ENCODE results near the gene THOC2. TPM values are rescaled to one million over a fixed set of nuclear protein-coding genes. Genes with fewer than 3 reads are reported as not detected.

Gene THOC2
- polyA plus RNA-seq, 3 donors = 12.5 to 44.7 (median 21.4) TPM

- Mint-ChIP-seq H3K4me3 (no peak overlapping the region), H3K4me1 (peaks cover 17% of the 10 kb centered on the region), H3K36me3 (no peaks in the 10 kb centered on the region), H3K27ac (no peak overlapping the region), H3K9me3 (peaks cover 0 to 2% (median 0%) of the 10 kb centered on the region in 7 donors), H3K27me3 (ENCODE audit: low read depth in 3 of 3) (peaks cover 0 to 2% (median 0%) of the 10 kb centered on the region in 3 donors)
- intact Hi-C loops (cut with micrococcal nuclease) = no loop called here
- Histone ChIP-seq H3K9ac (ENCODE audit: insufficient read depth, low read length, poor library complexity, severe bottlenecking) (no peak overlapping the region), H3K27me3 (ENCODE audit: control insufficient read depth in 2 of 2, insufficient read depth in 2 of 2, low read length in 2 of 2) (no peaks in the 10 kb centered on the region), H3K27ac (ENCODE audit: low read depth in 1 of 2, low read length in 2 of 2) (no peak overlapping the region), H3K4me1 (ENCODE audit: control insufficient read depth in 1 of 2, insufficient read depth in 2 of 2, low read length in 2 of 2) (peaks cover 10 to 11% of the 10 kb centered on the region in 2 donors), H4K20me1 (ENCODE audit: insufficient read depth, low read length) (no peaks in the 10 kb centered on the region), H3K36me3 (replicated peaks in 1 of 2; ENCODE audit: control insufficient read depth in 1 of 2, insufficient read depth in 2 of 2, low read length in 2 of 2) (no peaks in the 10 kb centered on the region), H3K4me3 (replicated peaks in 1 of 3; ENCODE audit: low read depth in 2 of 3, low read length in 3 of 3) (no peak overlapping the region), H2AFZ (ENCODE audit: insufficient read depth, low read depth, low read length, poor library complexity, severe bottlenecking) (no peak overlapping the region), H3K9me3 (replicated peaks in 1 of 2; ENCODE audit: control insufficient read depth in 1 of 2, insufficient read depth in 1 of 2, low read length in 2 of 2) (no peaks in the 10 kb centered on the region), H3K79me2 (ENCODE audit: insufficient read depth, low read length) (no peaks in the 10 kb centered on the region), H3K4me2 (replicated peaks; ENCODE audit: extremely low read depth, low read length, poor library complexity, severe bottlenecking) (no peak overlapping the region)
- TF ChIP-seq CTCF (IDR thresholded peaks at IDR 0.05) = no peak
- no peak for DNase-seq
- no CpG with 5 or more reads among the region's 3 CpGs for WGBS (ENCODE audit: insufficient coverage)
These were observed 6.6 kb upstream of the THOC2 start for GRCh38 chrX:123739474-123739873.

DNA sequence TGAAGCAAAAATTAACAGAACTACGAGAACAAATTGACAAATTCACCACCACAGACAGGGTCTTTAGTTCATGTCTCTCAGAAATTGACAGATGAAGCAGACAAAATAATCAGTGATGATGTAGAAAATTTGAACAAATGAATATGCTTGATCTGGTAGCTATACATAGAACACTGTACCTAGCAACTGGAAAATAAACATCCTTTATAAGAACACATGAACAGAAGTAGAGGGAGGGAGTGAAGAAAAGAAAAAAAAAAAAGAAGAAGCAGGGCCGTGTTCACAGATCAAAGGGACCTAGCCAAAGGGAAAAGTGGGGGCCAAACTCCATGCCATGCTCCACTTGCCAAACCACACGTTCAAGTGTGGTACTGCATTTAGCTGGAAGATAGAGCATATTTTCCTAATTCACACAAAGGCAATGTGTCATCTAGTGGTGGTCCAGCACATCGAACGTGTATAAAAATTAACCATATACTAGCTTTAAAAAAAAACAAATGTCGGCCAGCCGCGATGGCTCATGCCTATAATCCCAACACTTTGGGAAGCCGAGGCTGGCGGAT is 5.6 kb upstream of the THOC2 start:
- Mint-ChIP-seq H3K9me3 (peaks cover 0 to 6% (median 4%) of the 10 kb centered on the region in 7 donors), H3K27ac (no peak overlapping the region), H3K4me3 (no peak overlapping the region)

More for the DNA sequence above, 5.6 kb upstream of the THOC2 start:
- Histone ChIP-seq H3K4me2 (replicated peaks; ENCODE audit: extremely low read depth, low read length, poor library complexity, severe bottlenecking) (no peak overlapping the region), H2AFZ (ENCODE audit: insufficient read depth, low read depth, low read length, poor library complexity, severe bottlenecking) (no peak overlapping the region), H3K9me3 (replicated peaks in 1 of 2; ENCODE audit: control insufficient read depth in 1 of 2, insufficient read depth in 1 of 2, low read length in 2 of 2) (no peaks in the 10 kb centered on the region), H3K36me3 (replicated peaks in 1 of 2; ENCODE audit: control insufficient read depth in 1 of 2, insufficient read depth in 2 of 2, low read length in 2 of 2) (no peaks in the 10 kb centered on the region), H3K9ac (ENCODE audit: insufficient read depth, low read length, poor library complexity, severe bottlenecking) (no peak overlapping the region), H3K4me3 (replicated peaks in 1 of 3; ENCODE audit: low read depth in 2 of 3, low read length in 3 of 3) (no peak overlapping the region), H4K20me1 (ENCODE audit: insufficient read depth, low read length) (no peaks in the 10 kb centered on the region), H3K4me1 (ENCODE audit: control insufficient read depth in 1 of 2, insufficient read depth in 2 of 2, low read length in 2 of 2) (peaks cover 10 to 11% of the 10 kb centered on the region in 2 donors), H3K79me2 (ENCODE audit: insufficient read depth, low read length) (no peaks in the 10 kb centered on the region), H3K27ac (ENCODE audit: low read depth in 1 of 2, low read length in 2 of 2) (no peak overlapping the region), H3K27me3 (ENCODE audit: control insufficient read depth in 2 of 2, insufficient read depth in 2 of 2, low read length in 2 of 2) (no peaks in the 10 kb centered on the region)
- intact Hi-C loops (cut with micrococcal nuclease) = no loop called here
- H3K36me3 Mint-ChIP-seq = no peaks in the 10 kb centered on the region
- peaks cover 0 to 4% (median 0%) of the 10 kb centered on the region in 3 donors for H3K27me3 Mint-ChIP-seq (ENCODE audit: low read depth in 3 of 3)
- TF ChIP-seq CTCF (IDR thresholded peaks at IDR 0.05) = no peak
- peaks cover 17% of the 10 kb centered on the region for H3K4me1 Mint-ChIP-seq
- no peak for DNase-seq
- no CpG with 5 or more reads among the region's 10 CpGs for WGBS (ENCODE audit: insufficient coverage)

Data from CD14-positive monocyte (primary cell).